ENCODE results near the gene YIPF1. TPM values are rescaled to one million over a fixed set of nuclear protein-coding genes. Genes with fewer than 3 reads are reported as not detected.

YIPF1 gene
- total RNA-seq, 4 donors from 2014 or later, result 17.8 to 31.2 (median 24.4) TPM

GRCh38 chr1:53905509-53905908, 15.9 kb upstream of the YIPF1 start:
- DNase-seq (ENCODE audit: low spot score in 2 of 2), result no peak
- TF ChIP-seq POLR2A (IDR thresholded peaks at IDR 0.05) (no peak), CTCF (IDR thresholded peaks at IDR 0.05) (no peak), EP300 (IDR thresholded peaks at IDR 0.05) (no peak)
- Histone ChIP-seq H3K36me3 (peaks cover 0 to 15% (median 0%) of the 10 kb centered on the region in 3 donors), H3K4me1 (no peaks in the 10 kb centered on the region), H3K27me3 (no peaks in the 10 kb centered on the region), H3K27ac (no peak overlapping the region), H3K4me3 (no peak overlapping the region), H3K9me3 (no peaks in the 10 kb centered on the region)
- WGBS, 2 donors, result 92 to 98% methylated on average over 8 of the region's 8 CpGs

GRCh38 chr1:53902235-53903138, 12.9 kb upstream of the YIPF1 start:
- Histone ChIP-seq H3K4me1 (peaks cover 0 to 11% (median 0%) of the 10 kb centered on the region in 4 donors), H3K9me3 (no peaks in the 10 kb centered on the region), H3K36me3 (peaks cover 0 to 14% (median 0%) of the 10 kb centered on the region in 3 donors), H3K4me3 (no peak overlapping the region), H3K27ac (no peak overlapping the region), H3K27me3 (no peaks in the 10 kb centered on the region)
- DNase-seq (ENCODE audit: low spot score in 2 of 2), result no peak
- 59 to 72% methylated on average over 7 of the region's 7 CpGs for WGBS, 2 donors
- TF ChIP-seq EP300 (IDR thresholded peaks at IDR 0.05) (no peak), CTCF (IDR thresholded peaks at IDR 0.05) (no peak), POLR2A (IDR thresholded peaks at IDR 0.05) (no peak)

- no peaks in the 10 kb centered on the region for H3K9me3 ChIP-seq
- H3K27me3 ChIP-seq, result no peaks in the 10 kb centered on the region
- peaks cover 0 to 23% (median 0%) of the 10 kb centered on the region in 4 donors for H3K4me1 ChIP-seq
- DNase-seq (ENCODE audit: low spot score in 2 of 2), result no peak
- 77 to 91% methylated on average over 3 of the region's 3 CpGs for WGBS, 2 donors
- H3K27ac ChIP-seq, result no peak overlapping the region
- no peaks in the 10 kb centered on the region for H3K36me3 ChIP-seq
- H3K4me3 ChIP-seq, result no peak overlapping the region
- no peak for TF ChIP-seq CTCF (IDR thresholded peaks at IDR 0.05)
- no peak for TF ChIP-seq EP300 (IDR thresholded peaks at IDR 0.05)
- no peak for TF ChIP-seq POLR2A (IDR thresholded peaks at IDR 0.05)
These were observed 10.1 kb upstream of the YIPF1 start for GRCh38 chr1:53899708-53900107.

GRCh38 chr1:53899206-53899628, 9.6 kb upstream of the YIPF1 start:
- Histone ChIP-seq H3K27ac (no peak overlapping the region), H3K9me3 (no peaks in the 10 kb centered on the region), H3K4me1 (peaks cover 0 to 23% (median 0%) of the 10 kb centered on the region in 4 donors), H3K4me3 (no peak overlapping the region), H3K27me3 (no peaks in the 10 kb centered on the region), H3K36me3 (no peaks in the 10 kb centered on the region)
- no peak for DNase-seq (ENCODE audit: low spot score in 2 of 2)
- no peak for TF ChIP-seq POLR2A (IDR thresholded peaks at IDR 0.05)
- TF ChIP-seq EP300 (IDR thresholded peaks at IDR 0.05), result no peak
- TF ChIP-seq CTCF (IDR thresholded peaks at IDR 0.05), result no peak
- WGBS, 2 donors, result 3 to 12% methylated on average over 2 of the region's 2 CpGs

- Histone ChIP-seq H3K4me1 (peaks cover 0 to 23% (median 0%) of the 10 kb centered on the region in 4 donors), H3K27ac (peak overlapping the region in 1 of 4 donors; percentile 28), H3K4me3 (no peak overlapping the region), H3K9me3 (no peaks in the 10 kb centered on the region), H3K36me3 (no peaks in the 10 kb centered on the region), H3K27me3 (no peaks in the 10 kb centered on the region)
- WGBS, 2 donors, result 56 to 68% methylated on average over 2 of the region's 2 CpGs
- no peak for DNase-seq (ENCODE audit: low spot score in 2 of 2)
- TF ChIP-seq CTCF (IDR thresholded peaks at IDR 0.05) (no peak), POLR2A (IDR thresholded peaks at IDR 0.05) (no peak), EP300 (IDR thresholded peaks at IDR 0.05) (no peak)
These were observed 7.1 kb upstream of the YIPF1 start for GRCh38 chr1:53896635-53897229.

All from tibial nerve (tissue), 4 donors.